HG03575 (cell line): Measurements from ENCODE around the gene PCLO.
"Not testable (repeated sequence)": the region's sequence is repeated elsewhere in the genome, so short reads cannot be mapped to it uniquely, and the experiment has no call there.

Experiments
- ATAC-seq: cut with Tn5 transposase; IDR thresholded peaks from one replicate; pipeline ENCODE4 v1.9.1; 2021; ENCODE audit not compliant: unreplicated experiment, insufficient number of reproducible peaks, low FRiP score; ENCODE audit errors: extremely low read depth

The PCLO gene

DNA sequence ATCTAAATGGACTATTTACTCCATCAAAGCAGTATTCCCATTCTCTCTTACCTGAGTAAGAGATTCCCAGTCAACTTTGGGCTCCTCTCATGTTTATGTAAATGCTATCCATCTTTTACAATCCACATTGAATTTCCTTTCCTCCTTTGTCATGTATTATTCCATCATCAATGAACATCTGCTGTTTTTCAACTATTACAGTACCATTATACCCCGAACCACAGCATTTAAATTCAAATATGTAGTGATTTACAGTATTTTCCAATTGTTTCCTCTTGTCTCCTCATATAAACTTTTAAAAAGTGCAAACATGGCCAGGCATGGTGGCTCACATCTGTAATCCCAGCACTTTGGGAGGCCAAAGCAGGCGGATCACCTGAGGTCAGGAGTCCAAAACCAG, 20.3 kb downstream of the PCLO start:
- ATAC-seq = no peak

DNA sequence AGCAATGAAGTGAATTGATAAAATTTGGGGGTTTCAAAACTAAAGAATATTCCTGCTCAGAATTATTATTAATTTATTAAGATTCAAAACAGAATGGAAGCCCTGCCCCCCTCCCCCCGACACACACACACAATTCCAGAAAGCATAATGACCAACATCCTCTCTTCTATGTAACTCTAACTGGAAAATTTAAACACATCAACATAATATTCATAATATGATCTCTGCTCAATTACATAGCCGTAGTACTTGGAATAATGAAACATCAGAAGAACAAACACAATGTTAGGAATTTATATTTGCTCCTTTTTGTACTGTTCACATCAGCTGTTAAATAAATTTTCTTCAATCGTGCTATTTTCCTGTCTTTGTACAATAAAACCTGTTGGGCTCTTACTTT, 20.8 kb downstream of the PCLO start:
- no peak for ATAC-seq

DNA sequence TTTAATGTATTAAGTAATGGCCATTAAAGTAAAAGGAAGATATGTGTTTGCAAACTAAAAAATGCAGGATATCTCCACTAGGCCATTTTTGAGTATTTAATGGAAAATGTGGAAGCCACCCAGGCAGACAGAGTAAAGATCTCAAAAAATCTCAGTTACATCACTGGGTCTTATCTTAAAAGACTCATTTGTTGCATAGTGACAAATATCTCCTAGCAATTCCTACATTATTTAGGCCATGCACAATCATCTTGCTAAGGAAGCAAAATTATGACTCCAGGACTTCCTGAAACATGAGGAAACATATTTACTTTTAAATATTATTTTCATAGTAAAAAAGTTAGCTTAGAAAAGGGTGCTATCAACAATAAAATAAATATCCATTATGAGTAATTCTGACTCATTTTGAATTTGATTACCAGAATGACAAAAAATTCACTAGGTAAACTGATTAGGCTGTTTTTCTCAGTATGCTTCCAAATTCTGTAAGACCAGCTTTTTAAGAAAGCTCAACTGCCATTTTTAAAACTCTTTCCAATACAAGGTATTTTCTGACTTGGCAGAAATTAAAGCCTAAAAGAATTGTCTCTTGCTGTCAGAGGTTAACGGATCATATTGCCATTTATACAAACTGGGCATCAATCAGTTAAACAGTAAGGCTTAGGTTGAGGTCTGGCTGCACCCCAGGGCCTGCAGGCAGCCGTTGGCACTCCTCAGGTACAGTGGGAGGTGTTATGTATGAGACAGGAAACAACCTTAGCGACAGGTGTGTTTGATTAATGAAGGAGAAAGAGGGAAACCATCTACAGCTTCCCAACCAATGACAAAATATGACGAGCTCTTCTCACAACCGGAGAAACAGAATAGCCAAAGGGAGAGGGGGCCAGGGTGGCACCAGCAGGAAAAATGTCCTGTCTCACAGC, 31.8 kb downstream of the PCLO start:
- ATAC-seq = no peak

DNA sequence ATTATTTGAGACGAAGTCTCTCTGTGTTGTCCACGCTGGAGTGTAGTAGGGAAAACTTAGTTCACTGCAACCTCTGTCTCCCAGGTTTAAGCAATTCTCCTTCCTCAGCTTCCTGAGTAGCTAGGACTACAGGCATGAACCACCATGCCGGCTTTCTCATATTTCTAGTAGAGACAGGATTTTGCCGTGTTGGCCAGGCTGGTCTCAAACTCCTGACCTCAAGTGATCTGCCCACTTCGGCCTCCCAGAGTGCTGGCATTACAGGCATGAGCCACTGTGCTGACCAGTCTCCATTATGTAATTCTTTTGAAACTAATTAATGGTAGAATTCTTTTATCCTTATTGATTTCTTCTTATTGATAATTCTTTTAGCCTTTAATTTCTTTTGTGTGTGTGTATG, 32.5 kb downstream of the PCLO start:
- ATAC-seq = no peak

DNA sequence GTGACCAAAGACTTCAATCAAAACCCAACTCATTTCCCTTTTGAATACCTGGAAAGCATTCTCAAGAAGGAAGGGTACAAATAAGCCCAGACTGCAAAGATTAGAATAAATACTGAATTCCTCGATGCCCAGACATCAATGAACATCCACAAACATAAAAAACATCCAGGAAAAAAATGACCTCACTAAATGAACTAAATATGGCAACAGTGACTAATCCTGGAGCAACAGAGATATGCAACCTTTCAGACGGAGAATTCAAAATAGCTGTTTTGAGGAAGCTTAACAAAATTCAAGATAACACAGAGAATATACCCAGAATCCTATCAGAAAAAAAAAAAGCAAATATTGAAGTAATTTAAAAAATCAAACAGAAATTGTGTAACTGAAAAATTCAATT, 43.2 kb downstream of the PCLO start:
- ATAC-seq = no peak

DNA sequence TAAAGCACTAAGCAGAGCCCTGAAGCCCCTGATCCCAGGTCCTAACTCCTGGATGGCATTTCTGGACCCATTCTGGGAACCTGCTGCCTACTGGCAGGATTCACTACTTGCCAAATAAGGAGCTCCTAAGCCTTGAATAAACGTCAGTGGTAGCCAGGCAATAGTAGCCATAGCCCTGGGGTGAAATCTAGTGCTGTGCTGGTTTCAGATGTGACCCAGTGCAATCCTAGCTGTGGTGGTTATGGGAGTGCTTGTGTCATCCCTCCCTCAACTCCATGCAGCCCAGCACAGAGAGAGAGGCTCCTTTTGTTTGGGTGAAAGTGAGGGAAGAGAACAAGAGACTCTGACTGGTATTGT, 43.7 kb downstream of the PCLO start:
- no peak for ATAC-seq

DNA sequence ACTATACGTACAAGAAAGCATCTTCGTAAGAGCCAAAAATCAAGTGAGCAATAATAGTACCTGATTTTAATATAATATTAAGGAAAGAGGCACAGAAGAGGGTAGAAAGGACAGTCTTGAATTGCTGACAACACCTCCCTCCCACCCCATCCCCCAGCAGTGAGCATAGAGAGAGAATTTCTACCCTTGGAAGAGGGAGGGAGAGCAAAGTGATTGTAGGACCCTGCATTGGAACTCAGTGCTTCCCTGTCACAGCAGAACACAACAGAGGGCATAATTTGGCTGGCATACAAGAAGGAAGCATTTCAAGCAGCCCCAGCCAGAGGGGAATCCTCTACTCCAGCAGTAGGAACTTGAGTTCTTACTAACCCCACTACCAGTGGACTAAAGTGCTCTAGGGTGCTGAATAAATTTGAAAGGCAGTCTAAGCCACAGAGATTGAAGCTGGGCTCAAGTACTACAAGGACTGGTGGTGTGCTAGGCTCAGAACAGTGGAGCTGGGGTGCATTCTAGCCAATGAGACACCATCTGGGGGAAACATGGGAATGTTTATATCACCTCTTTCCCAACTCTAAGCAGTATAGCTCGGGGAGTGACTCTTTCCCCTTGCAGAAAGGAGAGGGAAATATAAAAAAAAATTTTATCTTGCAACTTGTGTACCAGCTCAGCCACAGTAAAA, 44.2 kb downstream of the PCLO start:
- no peak for ATAC-seq

DNA sequence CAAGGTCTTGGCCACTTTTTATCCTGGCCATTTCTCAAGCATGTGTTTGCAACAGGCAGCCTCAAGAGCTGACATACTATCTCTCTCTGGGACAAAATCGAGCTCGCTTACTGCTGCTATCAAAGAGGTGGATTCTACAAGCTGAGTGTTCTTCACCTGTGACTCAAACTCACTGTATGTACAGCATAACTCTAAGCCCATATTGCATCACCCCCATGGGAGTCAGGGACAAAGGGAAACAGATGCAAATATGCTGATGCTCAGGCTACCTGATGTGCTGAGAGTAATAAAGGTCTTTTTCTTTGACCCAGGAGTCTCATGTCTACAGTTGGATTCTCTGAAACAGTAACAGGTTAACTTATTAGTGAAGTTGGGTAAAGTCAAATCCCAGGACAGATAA, 45.2 kb downstream of the PCLO start:
- no peak for ATAC-seq

DNA sequence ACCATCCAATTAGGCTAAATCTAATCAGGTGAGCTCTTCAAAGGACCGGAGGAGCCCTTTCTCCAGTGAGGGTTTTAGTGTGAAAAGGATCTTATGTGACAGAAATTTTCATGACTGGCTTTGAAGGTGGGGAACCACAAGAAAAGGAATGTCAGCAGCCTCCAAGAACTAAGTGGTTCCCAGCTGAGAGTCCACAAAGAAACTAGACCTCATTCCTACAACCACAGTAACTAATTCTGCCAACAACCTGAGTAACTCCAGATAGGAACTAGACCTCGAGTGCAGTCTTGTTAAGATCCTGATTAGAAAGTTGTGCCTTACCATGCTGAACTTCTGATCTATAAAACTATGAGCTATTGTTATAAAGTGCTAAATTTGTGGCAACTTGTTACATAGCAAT, 51.3 kb downstream of the PCLO start:
- no peak for ATAC-seq

DNA sequence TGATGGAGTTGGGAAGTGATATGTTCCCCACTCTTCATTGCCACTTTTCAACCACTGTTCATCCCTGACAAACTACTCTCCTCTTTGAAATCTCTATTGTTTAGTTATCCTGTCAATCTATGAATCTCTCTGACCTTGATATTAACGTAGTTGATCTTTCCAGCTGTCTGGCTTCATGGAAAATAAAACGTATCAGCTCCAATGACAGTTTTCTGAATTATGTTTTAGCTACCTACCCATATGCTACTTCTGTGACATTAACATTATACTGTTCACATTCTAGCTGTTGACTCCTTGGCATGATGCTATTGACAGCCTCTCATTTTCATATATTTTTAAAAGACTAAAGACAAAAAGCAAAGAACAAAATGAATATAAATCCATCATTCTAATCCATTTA, 53.3 kb downstream of the PCLO start:
- no peak for ATAC-seq

DNA sequence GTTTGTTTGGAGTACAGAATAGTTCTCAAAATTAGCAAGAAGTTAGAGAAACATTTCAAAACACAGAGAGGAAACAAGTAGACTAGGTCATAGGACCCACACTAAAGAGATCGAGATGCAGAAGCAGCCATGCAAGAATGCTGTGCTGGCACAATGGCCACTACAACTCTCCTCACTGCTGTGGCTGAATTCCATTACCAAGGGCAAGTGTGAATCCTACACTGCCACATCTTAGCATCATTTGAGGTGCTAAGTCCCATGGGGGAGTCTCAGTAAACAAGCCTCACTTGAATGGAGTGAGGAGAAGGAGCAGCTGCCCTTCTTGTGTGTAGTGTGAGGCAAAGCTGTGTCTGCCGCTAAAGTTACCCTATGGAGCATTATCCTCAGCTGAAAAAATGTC, 56.7 kb downstream of the PCLO start:
- ATAC-seq = no peak

DNA sequence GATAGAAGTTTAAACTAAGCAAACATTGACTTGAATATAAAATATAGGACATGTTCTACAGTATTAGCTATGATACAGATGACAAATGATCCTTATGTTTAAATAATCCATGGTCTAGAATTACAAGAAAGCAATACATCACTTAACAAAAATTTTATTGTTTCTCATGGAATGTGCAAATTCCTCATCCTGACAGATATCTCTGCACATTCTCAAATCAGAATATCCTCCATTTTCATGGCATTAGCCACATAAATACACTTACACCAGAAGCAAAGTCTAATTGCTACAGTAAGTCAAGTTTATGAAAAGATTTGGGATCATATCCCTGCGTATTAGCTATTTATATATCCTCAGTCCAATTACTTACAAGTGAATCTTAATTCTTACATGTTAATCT, 57.6 kb downstream of the PCLO start:
- ATAC-seq = no peak

DNA sequence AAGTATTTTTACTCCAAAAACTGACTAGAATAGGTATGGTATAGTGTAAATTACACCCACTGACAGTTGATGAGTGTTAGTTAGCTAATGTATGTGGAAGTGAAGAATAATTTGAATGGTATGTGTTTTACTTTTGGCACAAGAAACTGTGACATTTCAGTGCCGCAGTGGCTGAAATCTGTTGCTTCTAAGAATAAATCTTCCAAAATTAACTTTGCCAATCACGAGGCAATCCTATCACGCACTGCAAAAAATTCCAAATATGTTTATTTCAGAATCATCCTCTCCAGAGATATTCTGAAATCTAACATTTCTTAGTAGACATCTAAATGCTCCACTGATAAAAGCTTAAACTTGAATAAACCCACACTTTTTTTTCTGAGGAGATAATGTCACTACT, 61.2 kb downstream of the PCLO start:
- ATAC-seq = no peak

DNA sequence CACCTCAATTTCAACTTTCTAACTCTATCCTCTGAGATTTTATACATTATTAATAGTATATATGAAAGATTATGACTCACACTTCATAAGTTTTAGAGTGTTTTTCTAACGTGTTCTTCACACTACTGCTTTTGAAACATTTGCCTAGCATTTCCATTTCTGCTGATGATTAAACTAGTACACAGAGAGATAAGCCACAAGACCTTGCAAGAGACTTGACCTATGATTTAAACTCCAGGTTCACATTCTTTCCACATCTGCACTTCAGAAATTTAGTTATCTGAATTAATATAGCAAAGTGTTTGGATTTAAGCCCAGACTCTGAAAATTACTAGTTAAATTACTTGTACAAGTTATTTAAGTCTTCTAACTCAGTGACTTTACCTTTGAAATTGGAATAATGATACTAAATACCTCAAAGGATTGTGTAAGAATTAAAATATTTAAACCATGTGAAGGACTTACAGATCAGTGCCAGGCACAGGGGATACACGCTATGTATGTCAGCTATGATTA, 66.6 kb downstream of the PCLO start:
- ATAC-seq = no peak

DNA sequence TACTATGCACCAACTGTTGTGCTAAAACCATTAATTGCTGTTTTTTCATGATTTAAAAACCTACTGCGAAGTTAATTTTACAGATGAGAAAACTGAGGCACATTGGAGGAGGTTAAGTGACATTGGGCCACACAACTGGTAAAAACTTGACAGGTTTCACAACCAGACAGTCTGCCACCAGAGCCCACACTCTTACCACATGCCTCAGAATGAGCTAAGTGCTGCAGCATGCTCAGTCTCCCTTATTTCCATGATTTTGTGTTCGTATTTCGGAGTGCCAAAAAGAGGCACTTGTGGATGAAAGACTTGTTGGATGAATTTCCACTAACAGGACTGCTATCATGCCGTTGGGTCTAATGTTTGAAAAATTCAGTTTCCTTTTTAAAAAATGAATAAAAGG, 77.4 kb downstream of the PCLO start:
- ATAC-seq = no peak

DNA sequence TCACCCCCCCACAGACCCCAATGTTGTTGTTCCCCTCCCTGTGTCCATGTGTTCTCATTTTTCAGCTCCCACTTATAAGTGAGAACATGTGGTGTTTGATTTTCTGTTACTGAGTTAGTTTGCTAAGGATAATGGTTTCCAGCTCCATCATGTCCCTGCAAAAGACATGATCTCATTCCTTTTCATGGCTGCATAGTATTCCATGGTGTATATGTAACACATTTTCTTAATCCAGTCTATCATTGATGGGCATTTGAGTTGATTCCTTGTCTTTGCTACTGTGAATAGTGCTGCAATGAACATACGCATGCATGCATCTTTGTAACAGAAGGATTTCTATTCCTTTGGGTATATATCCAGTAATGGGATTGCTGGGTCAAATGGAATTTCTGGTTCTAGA, 82.8 kb downstream of the PCLO start:
- not testable (repeated sequence) for ATAC-seq

DNA sequence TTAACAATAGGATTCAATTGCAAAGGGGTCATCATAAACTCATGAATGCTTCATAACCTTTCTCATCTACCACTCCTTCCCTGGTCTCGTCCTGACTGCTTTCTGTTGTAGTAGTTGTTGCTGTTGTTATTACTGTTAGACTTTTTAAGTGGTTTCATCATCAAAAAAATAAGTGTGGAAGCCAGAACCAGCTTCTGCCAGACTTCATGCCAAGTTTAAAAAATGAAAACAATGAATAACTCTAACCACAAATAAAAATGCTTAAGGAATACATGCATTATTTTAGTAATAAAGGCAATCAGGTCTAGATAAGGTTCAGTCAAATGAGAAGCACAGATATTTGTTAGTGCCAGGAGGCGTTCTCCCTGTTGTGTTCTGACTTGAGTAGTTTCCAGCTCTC, 85.4 kb downstream of the PCLO start:
- no peak for ATAC-seq

DNA sequence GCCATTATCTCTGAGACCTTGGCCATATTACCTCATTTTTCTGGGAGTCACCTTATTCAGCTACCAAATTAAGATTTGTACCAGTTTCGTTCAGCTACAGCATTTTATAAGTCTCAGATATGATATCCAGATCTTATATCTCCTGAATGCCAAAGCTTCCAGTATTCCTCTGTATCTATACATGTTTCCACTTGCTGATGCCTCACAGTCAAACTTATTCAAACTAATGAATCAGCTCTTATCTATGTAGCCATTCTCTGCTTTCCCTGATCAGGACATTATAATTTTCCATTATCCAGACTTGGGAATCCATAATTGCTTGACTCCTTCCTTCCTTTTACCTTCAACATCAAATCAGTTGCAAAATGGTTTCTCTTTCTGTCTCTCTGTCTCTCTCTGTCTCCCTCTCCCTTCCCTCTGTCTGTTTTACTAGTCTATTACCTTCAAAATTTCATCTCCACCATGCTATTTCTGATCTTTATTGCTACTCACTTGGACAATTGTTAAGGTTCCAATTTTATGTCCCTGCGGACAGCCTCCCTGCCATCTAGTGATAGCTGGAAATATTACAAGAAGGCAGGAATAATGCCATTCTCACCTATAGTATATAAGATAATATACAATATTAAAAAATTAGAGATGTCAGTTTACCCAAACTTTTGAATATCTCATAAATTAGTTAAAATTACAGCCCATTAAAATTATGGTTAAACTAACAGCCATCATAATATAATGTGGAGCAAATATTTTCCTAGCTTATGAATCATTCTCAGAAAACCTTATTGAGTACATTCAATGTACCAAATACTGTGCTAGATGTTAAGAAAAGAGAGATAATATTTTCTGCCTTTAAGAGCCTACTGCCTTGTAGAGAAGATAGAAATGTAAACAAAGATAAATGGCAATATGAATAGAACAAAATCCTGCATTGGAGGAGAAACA, 89.8 kb downstream of the PCLO start:
- ATAC-seq = no peak

DNA sequence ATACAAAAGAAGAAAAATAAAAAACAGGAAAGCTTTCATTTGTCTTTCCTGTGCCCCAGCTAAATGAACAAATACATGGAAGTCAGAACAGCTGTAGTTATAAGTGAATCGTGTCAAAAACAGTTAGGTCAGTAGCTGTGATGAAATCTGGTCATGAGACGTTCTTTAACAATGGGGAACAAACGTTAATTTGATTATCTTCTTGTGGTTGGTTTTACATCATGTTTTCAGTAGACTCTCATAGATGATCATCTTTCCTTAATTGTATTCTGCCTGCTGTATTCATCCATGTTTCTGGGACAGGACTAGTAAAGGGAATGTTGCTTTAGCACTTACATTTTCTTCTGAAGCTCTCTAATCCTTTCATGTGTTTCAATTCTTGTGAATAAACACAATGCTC, 97.0 kb downstream of the PCLO start:
- no peak for ATAC-seq
